Ovary (tissue), 9 donors: Measurements from ENCODE around the gene KCTD6. TPM values are rescaled to one million over a fixed set of nuclear protein-coding genes. Genes with fewer than 3 reads are reported as not detected.

ENCODE experiments used
- DNase-seq, 5 donors: peaks; one replicate each; pipeline ENCODE4 v3.0.0-alpha.2; 2019 to 2020
- H3K27ac ChIP-seq, 2 donors: fragments of 200-600 bp; one replicate each; pipeline versions ENCODE4 v1.5.1 to v1.8.0; 2019 to 2022
- H3K27me3 ChIP-seq: fragments of 200-600 bp; one replicate; pipeline ENCODE4 v1.8.0; 2022
- H3K36me3 ChIP-seq: fragments of 200-600 bp; sonication (generic); one replicate; pipeline ENCODE4 v1.5.1; 2019
- H3K4me1 ChIP-seq: one replicate; pipeline ENCODE4 v1.8.1; 2013; ENCODE audit warnings: mild to moderate bottlenecking, moderate library complexity; ENCODE audit not compliant: insufficient read depth
- H3K4me3 ChIP-seq: fragments of 200-600 bp; sonication (generic); one replicate; pipeline ENCODE4 v1.5.1; 2017
- H3K9me3 ChIP-seq, 2 donors: fragments of 200-600 bp in 1 of 2; sonication (generic) in 1 of 2; one replicate each; pipeline versions ENCODE4 v1.5.1 to v1.8.1; 2013 to 2019; ENCODE audit warnings: mild to moderate bottlenecking in 1 of 2, moderate library complexity in 1 of 2
- CTCF ChIP-seq, 3 donors: fragments of 450-650 bp in 2 of 3; fragments of 200-600 bp in 1 of 3; IDR thresholded peaks; one replicate each; pipeline versions ENCODE4 v1.5.1 to v1.8.0; 2016 to 2022; ENCODE audit warnings: antibody characterized with exemption in 3 of 3, mild to moderate bottlenecking in 1 of 3
- EP300 ChIP-seq: sonication (generic); formaldehyde crosslinking; IDR thresholded peaks from one replicate; pipeline ENCODE4 v1.6.1; 2017; ENCODE audit warnings: antibody characterized with exemption
- POLR2A ChIP-seq: fragments of 450-650 bp; IDR thresholded peaks from one replicate; pipeline ENCODE4 v1.6.1; 2017; ENCODE audit warnings: antibody characterized with exemption, mild to moderate bottlenecking, moderate library complexity
- WGBS, 3 donors: extraction: QIAGEN DNeasy Blood & Tissue Kit in 1 of 3; methylation state at CpG; one replicate each; pipeline versions ENCODE4 v1.1.5 to v1.1.7; 2013 to 2017; 5-methylcytosine and 5-hydroxymethylcytosine counted together
- intact Hi-C, 4 donors: fragments of 100-400 bp; cut with DNase I; formaldehyde crosslinking; loops; one replicate each; pipeline versions ENCODE4 v1.11.0 to v1.15.1; 2022 to 2023
- polyA plus RNA-seq, 2 donors: library from polyadenylated mRNA; stranded (reverse); fragments of 200-250 nt in 1 of 2; fragments of 350-450 nt in 1 of 2; fragmentation: Illumina TruSeq in 1 of 2; extraction: RNeasy Lipid Tissue Mini Kit (QIAGEN cat#74804) in 1 of 2; gene quantifications; one replicate each; pipeline ENCODE4 v1.2.3, GENCODE V29; 2013 to 2014
- total RNA-seq, 7 donors: library from RNA; depleted of rRNA in 2 of 7; stranded (reverse); fragments of >200 nt in 2 of 7; fragmentation: NEBNext Ultra II Directional in 3 of 7; extraction: Animal tissue kit (Norgen Biotek cat#: 25700) in 3 of 7; gene quantifications; one replicate each; pipeline versions ENCODE4 v1.1.0 to v1.2.4, GENCODE V29; 2016 to 2023
- donor health status: DM: no; HTN: no; CAD: no; lungs with moderate emphysema.
- donor health status: DM: no; HTN: no; CAD: no.
- donor health status: Bipolar disorder and iron deficiency.
- donor health status: DM: yes; HTN: yes; CAD: no.
- donor health status: DM: no; HTN: no; CAD: no.
- donor health status: DM: yes; HTN: yes; CAD: no.

KCTD6 gene
- total and polyA plus RNA-seq, 9 donors, result 10.9 to 20.8 (median 13.0) TPM

- H3K27me3 ChIP-seq, result no peaks in the 10 kb centered on the region
- H3K9me3 ChIP-seq, result no peaks in the 10 kb centered on the region
- intact Hi-C loops, result no loop called here
- H3K4me1 ChIP-seq, result no peaks in the 10 kb centered on the region
- WGBS, 3 donors, result 67 to 71% (median 69%) methylated on average over 7 of the region's 7 CpGs
- no peak for TF ChIP-seq EP300
- no peak for TF ChIP-seq CTCF (IDR thresholded peaks at IDR 0.05)
- no peak for TF ChIP-seq POLR2A
- H3K27ac ChIP-seq, result no peak overlapping the region
- no peak overlapping the region for H3K4me3 ChIP-seq
- DNase-seq, result no peak
- no peaks in the 10 kb centered on the region for H3K36me3 ChIP-seq
Measured at GRCh38 chr3:58484045-58484721, 7.7 kb upstream of the KCTD6 start.

GRCh38 chr3:58484722-58485069, 7.2 kb upstream of the KCTD6 start:
- no peak overlapping the region for H3K27ac ChIP-seq
- no peak overlapping the region for H3K4me3 ChIP-seq
- TF ChIP-seq CTCF (IDR thresholded peaks at IDR 0.05), result no peak
- TF ChIP-seq EP300, result no peak
- TF ChIP-seq POLR2A, result no peak
- H3K4me1 ChIP-seq, result no peaks in the 10 kb centered on the region
- H3K9me3 ChIP-seq, result no peaks in the 10 kb centered on the region
- no peaks in the 10 kb centered on the region for H3K27me3 ChIP-seq
- 69 to 83% (median 79%) methylated on average over 3 of the region's 3 CpGs for WGBS, 3 donors
- DNase-seq, result no peak
- intact Hi-C loops, result no loop called here
- no peaks in the 10 kb centered on the region for H3K36me3 ChIP-seq

- intact Hi-C loops, result no loop called here
- Histone ChIP-seq H3K4me1 (peaks cover under 1% of the 10 kb centered on the region), H3K9me3 (no peaks in the 10 kb centered on the region), H3K4me3 (no peak overlapping the region), H3K27ac (no peak overlapping the region), H3K36me3 (no peaks in the 10 kb centered on the region), H3K27me3 (no peaks in the 10 kb centered on the region)
- no peak for DNase-seq
- WGBS, 3 donors, result 72 to 77% (median 75%) methylated on average over 6 of the region's 6 CpGs
- TF ChIP-seq CTCF (IDR thresholded peaks at IDR 0.05) (no peak), EP300 (no peak), POLR2A (no peak)
Measured at GRCh38 chr3:58485801-58486435, 6.0 kb upstream of the KCTD6 start.

GRCh38 chr3:58487140-58487886, 4.6 kb upstream of the KCTD6 start:
- intact Hi-C loops, result no loop called here
- Histone ChIP-seq H3K4me3 (no peak overlapping the region), H3K36me3 (no peaks in the 10 kb centered on the region), H3K27me3 (no peaks in the 10 kb centered on the region), H3K9me3 (no peaks in the 10 kb centered on the region), H3K27ac (no peak overlapping the region), H3K4me1 (peaks cover 5% of the 10 kb centered on the region)
- TF ChIP-seq EP300 (no peak), POLR2A (no peak), CTCF (IDR thresholded peaks at IDR 0.05) (no peak)
- 58 to 62% (median 60%) methylated on average over 18 of the region's 18 CpGs for WGBS, 3 donors
- no peak for DNase-seq
